MM.1S (cell line): ENCODE data around the gene SLC5A6.
A peak's percentile ranks its signal among the peaks of the same experiment; 100 is the strongest.

Experiments used
- DNase-seq: peaks from one replicate; pipeline ENCODE4 v3.0.0-alpha.2; 2015
- H2AFZ ChIP-seq: fragments of 300-600 bp; sonication (generic); 2 replicates; pipeline ENCODE4 v1.6.0; 2016; ENCODE audit warnings: antibody characterized with exemption, low read length
- H3F3A ChIP-seq: fragments of 300-600 bp; sonication (generic); 2 replicates; pipeline ENCODE4 v1.6.1; 2016; ENCODE audit warnings: mild to moderate bottlenecking, antibody characterized with exemption, low read length, moderate library complexity, mixed read lengths; ENCODE audit not compliant: insufficient read depth
- H3K27ac ChIP-seq: fragments of 300-600 bp; sonication (generic); 2 replicates; pipeline ENCODE4 v1.5.1; 2016; ENCODE audit warnings: mild to moderate bottlenecking, low read length
- H3K27me3 ChIP-seq: fragments of 300-600 bp; sonication (generic); replicated peaks from 2 replicates; pipeline ENCODE4 v1.6.0; 2016; ENCODE audit warnings: low read length; ENCODE audit not compliant: insufficient read depth
- H3K36me3 ChIP-seq: fragments of 300-600 bp; sonication (generic); replicated peaks from 2 replicates; pipeline ENCODE4 v1.6.1; 2016; ENCODE audit warnings: mild to moderate bottlenecking, low read length, mixed read lengths; ENCODE audit not compliant: insufficient read depth
- H3K4me1 ChIP-seq: fragments of 300-600 bp; sonication (generic); 2 replicates; pipeline ENCODE4 v1.6.1; 2016; ENCODE audit warnings: low read length, mixed read lengths
- H3K4me2 ChIP-seq: fragments of 300-600 bp; sonication (generic); 2 replicates; pipeline ENCODE4 v1.6.0; 2016; ENCODE audit warnings: low read depth, low read length
- H3K4me3 ChIP-seq: fragments of 300-600 bp; sonication (generic); 2 replicates; pipeline ENCODE4 v1.5.1; 2016; ENCODE audit warnings: low read length, mixed read lengths
- H3K79me2 ChIP-seq: fragments of 300-600 bp; sonication (generic); 2 replicates; pipeline ENCODE4 v1.6.1; 2016; ENCODE audit warnings: mixed run types, low read length, mixed read lengths
- H3K9ac ChIP-seq: fragments of 300-600 bp; sonication (generic); 2 replicates; pipeline ENCODE4 v1.6.1; 2016; ENCODE audit warnings: low read length, mixed read lengths
- H3K9me2 ChIP-seq: fragments of 300-600 bp; sonication (generic); replicated peaks from 2 replicates; pipeline ENCODE4 v1.6.1; 2016; ENCODE audit warnings: mild to moderate bottlenecking, low read length, mixed read lengths; ENCODE audit not compliant: insufficient read depth
- H3K9me3 ChIP-seq: fragments of 300-600 bp; sonication (generic); replicated peaks from 2 replicates; pipeline ENCODE4 v1.6.1; 2016; ENCODE audit warnings: mild to moderate bottlenecking, low read length, mixed read lengths; ENCODE audit not compliant: insufficient read depth
- H4K20me1 ChIP-seq: fragments of 300-600 bp; sonication (generic); 2 replicates; pipeline ENCODE4 v1.6.1; 2016; ENCODE audit warnings: mild to moderate bottlenecking, low read length, moderate library complexity, mixed read lengths; ENCODE audit not compliant: insufficient read depth
- EZH2 ChIP-seq: fragments of 300-600 bp; sonication (generic); optimal IDR thresholded peaks from 2 replicates; pipeline ENCODE3; 2017; ENCODE audit warnings: low read depth, mild to moderate bottlenecking, antibody characterized with exemption, low read length, mixed read lengths
- EZH2phosphoT487 ChIP-seq: fragments of 300-600 bp; sonication (generic); IDR thresholded peaks from 2 replicates; pipeline ENCODE4 v1.6.1; 2018; ENCODE audit warnings: antibody characterized with exemption, low read length
- TF ChIP-seq, protein P1 (sequence below): fragments of 300-600 bp; sonication (generic); IDR thresholded peaks from 2 replicates; pipeline ENCODE4 v1.5.1; 2016; ENCODE audit warnings: antibody characterized with exemption, low read length, mixed read lengths

Gene SLC5A6

GRCh38 chr2:27220091-27220490 is 8.0 kb upstream of the SLC5A6 start:
- no peaks in the 10 kb centered on the region for H3K27me3 ChIP-seq
- H3K4me2 ChIP-seq, result no peak overlapping the region
- no peak overlapping the region for H3K9ac ChIP-seq
- no peaks in the 10 kb centered on the region for H3F3A ChIP-seq
- H3K4me1 ChIP-seq, result peaks cover 14% of the 10 kb centered on the region
- H3K36me3 ChIP-seq, result peaks cover 9% of the 10 kb centered on the region; the same call in 1 of the 2 replicates
- DNase-seq, result no peak
- H3K9me2 ChIP-seq, result no peaks in the 10 kb centered on the region
- no peaks in the 10 kb centered on the region for H4K20me1 ChIP-seq
- TF ChIP-seq EZH2phosphoT487 (no peak), EZH2 (no peak)
- TF ChIP-seq, protein P1, sequence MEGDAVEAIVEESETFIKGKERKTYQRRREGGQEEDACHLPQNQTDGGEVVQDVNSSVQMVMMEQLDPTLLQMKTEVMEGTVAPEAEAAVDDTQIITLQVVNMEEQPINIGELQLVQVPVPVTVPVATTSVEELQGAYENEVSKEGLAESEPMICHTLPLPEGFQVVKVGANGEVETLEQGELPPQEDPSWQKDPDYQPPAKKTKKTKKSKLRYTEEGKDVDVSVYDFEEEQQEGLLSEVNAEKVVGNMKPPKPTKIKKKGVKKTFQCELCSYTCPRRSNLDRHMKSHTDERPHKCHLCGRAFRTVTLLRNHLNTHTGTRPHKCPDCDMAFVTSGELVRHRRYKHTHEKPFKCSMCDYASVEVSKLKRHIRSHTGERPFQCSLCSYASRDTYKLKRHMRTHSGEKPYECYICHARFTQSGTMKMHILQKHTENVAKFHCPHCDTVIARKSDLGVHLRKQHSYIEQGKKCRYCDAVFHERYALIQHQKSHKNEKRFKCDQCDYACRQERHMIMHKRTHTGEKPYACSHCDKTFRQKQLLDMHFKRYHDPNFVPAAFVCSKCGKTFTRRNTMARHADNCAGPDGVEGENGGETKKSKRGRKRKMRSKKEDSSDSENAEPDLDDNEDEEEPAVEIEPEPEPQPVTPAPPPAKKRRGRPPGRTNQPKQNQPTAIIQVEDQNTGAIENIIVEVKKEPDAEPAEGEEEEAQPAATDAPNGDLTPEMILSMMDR, result no peak
- peaks cover 25% of the 10 kb centered on the region for H3K79me2 ChIP-seq
- no peaks in the 10 kb centered on the region for H3K9me3 ChIP-seq
- H3K4me3 ChIP-seq, result no peak overlapping the region
- no peak overlapping the region for H2AFZ ChIP-seq
- no peak overlapping the region for H3K27ac ChIP-seq

DNA sequence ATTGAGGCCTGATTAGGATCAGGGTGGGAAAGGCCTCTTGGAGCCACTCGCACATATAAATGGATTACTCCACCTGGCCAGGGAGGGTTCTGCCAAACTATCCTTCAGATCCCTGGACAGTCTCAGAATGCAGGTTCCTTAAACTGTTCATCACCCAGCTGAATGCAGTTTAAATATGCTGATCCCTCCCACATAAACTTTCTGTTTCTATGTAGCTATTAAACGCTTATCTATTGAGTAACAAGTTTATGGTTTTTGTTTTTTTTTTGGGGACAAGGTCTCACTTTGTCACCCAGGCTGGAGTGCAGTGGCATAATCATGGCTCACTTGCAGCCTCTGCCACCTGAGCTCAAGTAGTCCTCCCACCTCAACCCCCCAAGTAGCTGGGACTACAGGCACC is 7.0 kb upstream of the SLC5A6 start:
- no peaks in the 10 kb centered on the region for H3K9me2 ChIP-seq
- peaks cover 9% of the 10 kb centered on the region; the same call in 1 of the 2 replicates for H3K36me3 ChIP-seq
- H3K4me3 ChIP-seq, result no peak overlapping the region
- no peaks in the 10 kb centered on the region for H4K20me1 ChIP-seq
- no peaks in the 10 kb centered on the region for H3K9me3 ChIP-seq
- H2AFZ ChIP-seq, result no peak overlapping the region
- H3K4me2 ChIP-seq, result no peak overlapping the region
- H3K4me1 ChIP-seq, result peaks cover 14% of the 10 kb centered on the region
- no peaks in the 10 kb centered on the region for H3F3A ChIP-seq
- no peak for DNase-seq
- no peak overlapping the region for H3K9ac ChIP-seq
- H3K27ac ChIP-seq, result no peak overlapping the region
- no peaks in the 10 kb centered on the region for H3K27me3 ChIP-seq
- no peak for TF ChIP-seq EZH2phosphoT487
- TF ChIP-seq, protein P1, result no peak
- TF ChIP-seq EZH2, result no peak
- peaks cover 25% of the 10 kb centered on the region for H3K79me2 ChIP-seq

GRCh38 chr2:27218614-27219013 is 6.5 kb upstream of the SLC5A6 start:
- H3K36me3 ChIP-seq, result peaks cover 9% of the 10 kb centered on the region; the same call in 1 of the 2 replicates
- H3K79me2 ChIP-seq, result peaks cover 26% of the 10 kb centered on the region
- H3K4me1 ChIP-seq, result peaks cover 15% of the 10 kb centered on the region
- H2AFZ ChIP-seq, result no peak overlapping the region
- H3K9me2 ChIP-seq, result no peaks in the 10 kb centered on the region
- no peaks in the 10 kb centered on the region for H4K20me1 ChIP-seq
- DNase-seq, result no peak
- H3F3A ChIP-seq, result no peaks in the 10 kb centered on the region
- peak overlapping the region; percentile 70 for H3K4me2 ChIP-seq
- H3K9ac ChIP-seq, result peak overlapping the region; percentile 88; the same call in 1 of the 2 replicates
- no peak overlapping the region for H3K27ac ChIP-seq
- no peaks in the 10 kb centered on the region for H3K9me3 ChIP-seq
- peak overlapping the region; percentile 82; the same call in 1 of the 2 replicates for H3K4me3 ChIP-seq
- TF ChIP-seq, protein P1, result no peak
- no peak for TF ChIP-seq EZH2phosphoT487
- no peak for TF ChIP-seq EZH2
- no peaks in the 10 kb centered on the region for H3K27me3 ChIP-seq
